DOHH2 (cell line): Measurements from ENCODE around the gene RYR2.

Source experiments
- CTCF ChIP-seq: fragments of 200-600 bp; sonication (generic); IDR thresholded peaks from one replicate; pipeline ENCODE4 v1.5.1; 2014; ENCODE audit warnings: antibody characterized with exemption, mild to moderate bottlenecking, low read depth, low read length; ENCODE audit not compliant: poor library complexity, severe bottlenecking
- EZH2phosphoT487 ChIP-seq: fragments of 200-600 bp; sonication (generic); IDR thresholded peaks from 2 replicates; pipeline ENCODE4 v1.6.1; 2017; ENCODE audit warnings: borderline replicate concordance, mild to moderate bottlenecking, antibody characterized with exemption, low read length, moderate library complexity, mixed read lengths

- TF ChIP-seq CTCF (no peak), EZH2phosphoT487 (no peak)
Measured at GRCh38 chr1:237792726-237793125, 750.7 kb downstream of the RYR2 start.
